Testis (tissue), 3 donors: ENCODE data around the gene ITGB4. TPM values are rescaled to one million over a fixed set of nuclear protein-coding genes. Genes with fewer than 3 reads are reported as not detected.

Experiments used
- DNase-seq: peaks from one replicate; pipeline ENCODE4 v3.0.0-alpha.2; 2019
- H3K27ac ChIP-seq, 2 donors: fragments of 200-600 bp; sonication (generic); one replicate each; pipeline ENCODE4 v1.5.1; 2019
- H3K27me3 ChIP-seq: fragments of 200-600 bp; sonication (generic); one replicate; pipeline ENCODE4 v1.5.1; 2019
- H3K36me3 ChIP-seq: fragments of 200-600 bp; sonication (generic); one replicate; pipeline ENCODE4 v1.5.1; 2017; ENCODE audit warnings: low read depth; ENCODE audit errors: missing control alignments
- H3K4me1 ChIP-seq: fragments of 200-600 bp; sonication (generic); one replicate; pipeline ENCODE4 v1.5.1; 2019
- H3K4me3 ChIP-seq, 2 donors: fragments of 200-600 bp; sonication (generic); one replicate each; pipeline ENCODE4 v1.5.1; 2017 to 2019
- H3K9me3 ChIP-seq: fragments of 200-600 bp; sonication (generic); one replicate; pipeline ENCODE4 v1.5.1; 2017
- CTCF ChIP-seq, 3 experiments: fragments of 450-650 bp in 2 of 3; fragments of 200-600 bp in 1 of 3; sonication (generic) in 1 of 3; IDR thresholded peaks; one replicate each; pipeline ENCODE4 v1.5.1; 2016 to 2019; ENCODE audit warnings: antibody characterized with exemption in 3 of 3, mild to moderate bottlenecking in 2 of 3, moderate library complexity in 1 of 3
- POLR2A ChIP-seq: fragments of 450-650 bp; IDR thresholded peaks from one replicate; pipeline ENCODE4 v1.6.1; 2017; ENCODE audit warnings: antibody characterized with exemption, mild to moderate bottlenecking, moderate library complexity
- WGBS, 2 donors: methylation state at CpG; one replicate each; pipeline ENCODE4 v1.1.5; 2018; 5-methylcytosine and 5-hydroxymethylcytosine counted together
- intact Hi-C: fragments of 100-400 bp; cut with DNase I; formaldehyde crosslinking; loops from one replicate; pipeline ENCODE4 v1.15.1; 2023; ENCODE audit warnings: low total_unique reads
- polyA plus RNA-seq: library from polyadenylated mRNA; stranded (reverse); fragments of 350-450 nt; fragmentation: Illumina TruSeq; extraction: RNeasy Lipid Tissue Mini Kit (QIAGEN cat#74804); gene quantifications from one replicate; pipeline ENCODE4 v1.2.3, GENCODE V29; 2014; ENCODE audit warnings: low read depth, low replicate concordance; ENCODE audit not compliant: insufficient read depth
- total RNA-seq, 2 donors: library from RNA; depleted of rRNA; stranded (reverse); fragments of >200 nt; gene quantifications; one replicate each; pipeline ENCODE4 v1.2.3, GENCODE V29; 2016

The ITGB4 gene
- total and polyA plus RNA-seq, 3 donors from 2014 or later, result 7.6 to 16.4 (median 11.6) TPM

- H3K4me1 ChIP-seq, result peaks cover 21% of the 10 kb centered on the region
- H3K9me3 ChIP-seq, result no peaks in the 10 kb centered on the region
- TF ChIP-seq POLR2A (no peak), CTCF (IDR thresholded peaks at IDR 0.05) (no peak)
- H3K36me3 ChIP-seq, result no peaks in the 10 kb centered on the region
- no peak overlapping the region for H3K27ac ChIP-seq
- no peaks in the 10 kb centered on the region for H3K27me3 ChIP-seq
- 80 to 90% methylated on average over 12 to 14 of the region's 14 CpGs for WGBS, 2 donors
- no peak overlapping the region for H3K4me3 ChIP-seq
- intact Hi-C loops, result no loop called here
- DNase-seq, result no peak
Measured at GRCh38 chr17:75691801-75692626, 29.2 kb upstream of the ITGB4 start.

- Histone ChIP-seq H3K4me3 (no peak overlapping the region), H3K36me3 (no peaks in the 10 kb centered on the region), H3K4me1 (peaks cover 31% of the 10 kb centered on the region), H3K9me3 (no peaks in the 10 kb centered on the region), H3K27ac (peak overlapping the region in 1 of 2 donors; percentile 3), H3K27me3 (no peaks in the 10 kb centered on the region)
- TF ChIP-seq POLR2A (no peak), CTCF (IDR thresholded peaks at IDR 0.05) (no peak)
- intact Hi-C loops, result no loop called here
- no peak for DNase-seq
- WGBS, 2 donors, result 75 to 82% methylated on average over 11 to 13 of the region's 13 CpGs
Measured at GRCh38 chr17:75692976-75693375, 28.3 kb upstream of the ITGB4 start.

- Histone ChIP-seq H3K4me1 (peaks cover 31% of the 10 kb centered on the region), H3K4me3 (no peak overlapping the region), H3K9me3 (no peaks in the 10 kb centered on the region), H3K27me3 (no peaks in the 10 kb centered on the region), H3K27ac (peak overlapping the region; percentile 50 to 81), H3K36me3 (no peaks in the 10 kb centered on the region)
- peak; percentile 89 for DNase-seq
- intact Hi-C loops, result no loop called here
- WGBS, 2 donors, result 53 to 61% methylated on average over 19 of the region's 19 CpGs
- TF ChIP-seq POLR2A (no peak), CTCF (IDR thresholded peaks at IDR 0.05) (no peak)
Measured at GRCh38 chr17:75693500-75694481, 27.5 kb upstream of the ITGB4 start.

GRCh38 chr17:75694536-75694935 lies 26.7 kb upstream of the ITGB4 start:
- no peak for TF ChIP-seq POLR2A
- TF ChIP-seq CTCF (IDR thresholded peaks at IDR 0.05), result peak in 1 of 3 experiments; percentile 9
- 72 to 77% methylated on average over 11 to 14 of the region's 14 CpGs for whole genome bisulfite sequencing, 2 donors
- DNase-seq, result peak; percentile 32
- Histone ChIP-seq H3K36me3 (no peaks in the 10 kb centered on the region), H3K27me3 (no peaks in the 10 kb centered on the region), H3K4me3 (no peak overlapping the region), H3K9me3 (no peaks in the 10 kb centered on the region), H3K4me1 (peaks cover 31% of the 10 kb centered on the region), H3K27ac (peak overlapping the region; percentile 50 to 81)
- intact Hi-C loops, result no loop called here
